Spleen (tissue), 7 donors: ENCODE measurements around the gene SLC6A1.

Source experiments
- POLR2A ChIP-seq, 3 donors: fragments of 450-650 bp; IDR thresholded peaks; one replicate each; pipeline ENCODE4 v1.5.1; 2017; ENCODE audit warnings: antibody characterized with exemption in 3 of 3, mild to moderate bottlenecking in 1 of 3
- TF ChIP-seq, protein P1 (sequence below), 11 experiments: fragments of 200-600 bp in 7 of 11; fragments of 450-650 bp in 4 of 11; sonication (generic) in 4 of 11; IDR thresholded peaks in 8 of 11; conservative IDR thresholded peaks in 3 of 11; 1 replicate in 7 of 11; 2 replicates in 4 of 11; pipeline versions ENCODE4 v1.4.0 to v1.8.0; 2016 to 2021; ENCODE audit warnings: antibody characterized with exemption in 11 of 11, inconsistent platforms in 4 of 11, mild to moderate bottlenecking in 1 of 11
- donor health status: DM: no; HTN: no; CAD: no; lungs with moderate emphysema.
- donor health status: DM: no; HTN: no; CAD: no.
- donor health status: DM: no; HTN: no; CAD: no.

GRCh38 chr3:10986592-10986991, 6.0 kb upstream of the SLC6A1 start:
- TF ChIP-seq, protein P1, sequence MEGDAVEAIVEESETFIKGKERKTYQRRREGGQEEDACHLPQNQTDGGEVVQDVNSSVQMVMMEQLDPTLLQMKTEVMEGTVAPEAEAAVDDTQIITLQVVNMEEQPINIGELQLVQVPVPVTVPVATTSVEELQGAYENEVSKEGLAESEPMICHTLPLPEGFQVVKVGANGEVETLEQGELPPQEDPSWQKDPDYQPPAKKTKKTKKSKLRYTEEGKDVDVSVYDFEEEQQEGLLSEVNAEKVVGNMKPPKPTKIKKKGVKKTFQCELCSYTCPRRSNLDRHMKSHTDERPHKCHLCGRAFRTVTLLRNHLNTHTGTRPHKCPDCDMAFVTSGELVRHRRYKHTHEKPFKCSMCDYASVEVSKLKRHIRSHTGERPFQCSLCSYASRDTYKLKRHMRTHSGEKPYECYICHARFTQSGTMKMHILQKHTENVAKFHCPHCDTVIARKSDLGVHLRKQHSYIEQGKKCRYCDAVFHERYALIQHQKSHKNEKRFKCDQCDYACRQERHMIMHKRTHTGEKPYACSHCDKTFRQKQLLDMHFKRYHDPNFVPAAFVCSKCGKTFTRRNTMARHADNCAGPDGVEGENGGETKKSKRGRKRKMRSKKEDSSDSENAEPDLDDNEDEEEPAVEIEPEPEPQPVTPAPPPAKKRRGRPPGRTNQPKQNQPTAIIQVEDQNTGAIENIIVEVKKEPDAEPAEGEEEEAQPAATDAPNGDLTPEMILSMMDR (IDR thresholded peaks at IDR 0.05 in 8 of 11, conservative IDR thresholded peaks at IDR 0.05 in 3 of 11), result no peak
- TF ChIP-seq POLR2A (IDR thresholded peaks at IDR 0.05), result no peak
